Omental fat pad (tissue), 4 donors: ENCODE data around the gene BNIP3. TPM values are rescaled to one million over a fixed set of nuclear protein-coding genes. Genes with fewer than 3 reads are reported as not detected.

Experiments used
- ATAC-seq: fragments of 150-250 bp; one replicate; pipeline ENCODE4 v1.9.1; 2016; ENCODE audit warnings: mild to moderate bottlenecking, moderate library complexity; ENCODE audit not compliant: low FRiP score
- DNase-seq: peaks from one replicate; pipeline ENCODE4 v3.0.0-alpha.2; 2019; ENCODE audit warnings: low spot score
- CTCF ChIP-seq, 3 donors: fragments of 450-650 bp; IDR thresholded peaks; one replicate each; pipeline ENCODE4 v1.5.1; 2016 to 2017; ENCODE audit warnings: antibody characterized with exemption in 3 of 3, mild to moderate bottlenecking in 3 of 3, moderate library complexity in 2 of 3
- total RNA-seq, 4 donors: library from RNA; depleted of rRNA; stranded (reverse); fragments of >200 nt; gene quantifications; one replicate each; pipeline ENCODE4 v1.1.0, GENCODE V29; 2016

BNIP3 gene
- total RNA-seq, 4 donors from 2014 or later = 66.3 to 192 (median 149) TPM

GRCh38 chr10:131978366-131978765, 3.4 kb downstream of the BNIP3 start:
- DNase-seq (no peak), ATAC-seq (no peak)
- TF ChIP-seq CTCF (IDR thresholded peaks at IDR 0.05) = no peak

- DNase-seq (no peak), ATAC-seq (no peak)
- no peak for TF ChIP-seq CTCF (IDR thresholded peaks at IDR 0.05)
Observed at GRCh38 chr10:131977323-131978096, 4.2 kb downstream of the BNIP3 start.

GRCh38 chr10:131975796-131976195, 5.9 kb downstream of the BNIP3 start:
- DNase-seq (no peak), ATAC-seq (no peak)
- no peak for TF ChIP-seq CTCF (IDR thresholded peaks at IDR 0.05)

- ATAC-seq (no peak), DNase-seq (no peak)
- no peak for TF ChIP-seq CTCF (IDR thresholded peaks at IDR 0.05)
Observed at GRCh38 chr10:131975003-131975402, 6.7 kb downstream of the BNIP3 start.

- no peak for DNase-seq
- no peak for ATAC-seq
- no peak for TF ChIP-seq CTCF (IDR thresholded peaks at IDR 0.05)
Observed at GRCh38 chr10:131974034-131974817, 7.5 kb downstream of the BNIP3 start.

- DNase-seq (no peak), ATAC-seq (no peak)
- TF ChIP-seq CTCF (IDR thresholded peaks at IDR 0.05) = no peak
Observed at GRCh38 chr10:131973160-131973951, 8.4 kb downstream of the BNIP3 start.
